BE2C (cell line): Measurements from ENCODE around the gene DHRS3.

ENCODE experiments used
- DNase-seq: peaks from one replicate; pipeline ENCODE4 v3.0.0-alpha.2; 2020
- H3K27me3 ChIP-seq: fragments of 250-450 bp; sonication (Bioruptor Pico); 2 replicates; pipeline ENCODE4 v1.5.1; 2020; ENCODE audit warnings: mild to moderate bottlenecking
- H3K36me3 ChIP-seq: fragments of 250-450 bp; sonication (Bioruptor Pico); 2 replicates; pipeline ENCODE4 v1.5.1; 2020; ENCODE audit warnings: mild to moderate bottlenecking
- H3K4me1 ChIP-seq: fragments of 250-450 bp; sonication (Bioruptor Pico); 2 replicates; pipeline ENCODE4 v1.5.1; 2020
- H3K4me3 ChIP-seq: 2 replicates; pipeline ENCODE4 v1.5.1; 2011; ENCODE audit warnings: low read depth, low read length
- H3K9me3 ChIP-seq: fragments of 250-450 bp; sonication (Bioruptor Pico); 2 replicates; pipeline ENCODE4 v1.5.1; 2020
- TF ChIP-seq, protein P1 (sequence below): IDR thresholded peaks from 2 replicates; pipeline ENCODE4 v1.5.1; 2012; ENCODE audit warnings: mild to moderate bottlenecking, low read depth, low read length

Gene DHRS3

DNA sequence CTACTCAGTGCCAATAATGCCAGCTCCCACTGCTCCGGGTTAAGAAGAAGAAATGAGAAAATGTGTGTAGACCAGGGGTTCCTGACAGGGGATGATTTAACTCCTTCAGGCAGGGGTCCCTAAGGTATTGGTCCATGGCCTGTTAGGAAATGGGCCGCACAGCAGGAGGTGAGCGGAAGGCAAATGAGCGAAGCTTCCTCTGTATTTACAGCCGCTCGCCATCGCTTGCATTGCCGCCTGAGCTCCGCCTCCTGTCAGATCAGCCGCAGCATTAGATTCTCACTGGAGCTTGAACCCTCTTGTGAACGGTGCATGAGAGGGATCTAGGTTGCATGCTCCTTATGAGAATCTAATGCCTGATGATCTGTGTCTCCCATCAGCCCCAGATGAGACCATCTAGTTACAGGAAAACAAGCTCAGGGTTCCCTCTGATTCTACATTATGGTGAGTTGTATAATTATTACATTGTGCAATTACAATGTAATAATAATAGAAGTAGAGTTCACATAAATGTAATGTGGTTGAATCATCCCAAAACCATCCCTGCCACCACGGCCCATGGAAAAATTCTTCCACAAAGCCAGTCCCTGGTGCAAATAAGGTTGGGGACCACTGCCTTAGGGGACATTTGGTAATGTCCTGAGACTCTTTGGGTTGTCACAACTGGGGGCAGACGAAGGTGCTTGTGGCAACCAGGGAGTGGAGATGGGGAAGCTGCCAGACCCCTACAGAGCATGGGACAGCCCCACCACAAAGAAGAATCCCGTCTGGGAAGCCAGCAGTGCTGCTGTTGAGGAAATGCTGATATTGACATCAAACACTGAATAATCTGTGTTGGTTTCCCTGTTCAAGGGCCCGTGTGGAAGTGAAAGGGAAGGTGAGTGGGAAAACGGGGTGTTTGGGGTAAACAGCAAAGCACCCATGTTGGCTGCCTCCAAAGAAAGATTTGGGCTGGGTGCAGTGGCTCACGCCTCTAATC lies 60.8 kb downstream of the DHRS3 start:
- Histone ChIP-seq H3K4me1 (no peaks in the 10 kb centered on the region), H3K9me3 (no peaks in the 10 kb centered on the region), H3K27me3 (no peaks in the 10 kb centered on the region), H3K4me3 (no peak overlapping the region), H3K36me3 (no peaks in the 10 kb centered on the region)
- TF ChIP-seq, protein P1, sequence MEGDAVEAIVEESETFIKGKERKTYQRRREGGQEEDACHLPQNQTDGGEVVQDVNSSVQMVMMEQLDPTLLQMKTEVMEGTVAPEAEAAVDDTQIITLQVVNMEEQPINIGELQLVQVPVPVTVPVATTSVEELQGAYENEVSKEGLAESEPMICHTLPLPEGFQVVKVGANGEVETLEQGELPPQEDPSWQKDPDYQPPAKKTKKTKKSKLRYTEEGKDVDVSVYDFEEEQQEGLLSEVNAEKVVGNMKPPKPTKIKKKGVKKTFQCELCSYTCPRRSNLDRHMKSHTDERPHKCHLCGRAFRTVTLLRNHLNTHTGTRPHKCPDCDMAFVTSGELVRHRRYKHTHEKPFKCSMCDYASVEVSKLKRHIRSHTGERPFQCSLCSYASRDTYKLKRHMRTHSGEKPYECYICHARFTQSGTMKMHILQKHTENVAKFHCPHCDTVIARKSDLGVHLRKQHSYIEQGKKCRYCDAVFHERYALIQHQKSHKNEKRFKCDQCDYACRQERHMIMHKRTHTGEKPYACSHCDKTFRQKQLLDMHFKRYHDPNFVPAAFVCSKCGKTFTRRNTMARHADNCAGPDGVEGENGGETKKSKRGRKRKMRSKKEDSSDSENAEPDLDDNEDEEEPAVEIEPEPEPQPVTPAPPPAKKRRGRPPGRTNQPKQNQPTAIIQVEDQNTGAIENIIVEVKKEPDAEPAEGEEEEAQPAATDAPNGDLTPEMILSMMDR = no peak
- DNase-seq = no peak

DNA sequence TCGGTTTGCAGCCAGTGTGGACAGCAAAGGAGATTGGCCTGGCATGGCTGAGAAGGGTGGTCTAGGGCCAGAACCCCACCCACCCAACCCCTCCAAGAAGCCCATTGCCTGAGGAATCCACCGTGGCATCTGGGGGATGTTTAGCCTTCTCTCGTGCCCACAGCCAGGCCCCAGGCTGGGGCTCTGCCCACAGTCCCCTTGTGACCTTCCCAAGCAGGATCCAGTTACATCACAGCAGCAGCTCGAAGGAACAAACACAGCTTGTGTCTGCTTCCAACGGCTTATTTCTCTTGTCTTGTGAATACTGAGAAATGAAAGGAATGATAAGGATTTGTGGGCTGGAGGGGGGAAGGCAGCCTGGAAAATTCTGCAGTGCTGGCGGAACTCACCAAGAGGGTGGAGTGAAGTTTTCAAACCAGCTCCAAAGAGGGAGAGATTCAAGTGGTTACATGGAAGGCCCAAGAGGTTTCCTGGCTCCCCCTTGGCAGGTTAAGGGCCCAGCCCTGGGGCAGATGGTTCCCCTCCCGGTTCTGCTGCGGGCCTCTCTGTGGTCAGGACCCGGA lies 61.6 kb downstream of the DHRS3 start:
- H3K9me3 ChIP-seq = no peaks in the 10 kb centered on the region
- no peaks in the 10 kb centered on the region for H3K27me3 ChIP-seq
- no peak for DNase-seq
- H3K4me1 ChIP-seq = no peaks in the 10 kb centered on the region
- TF ChIP-seq, protein P1 = no peak
- no peak overlapping the region for H3K4me3 ChIP-seq
- no peaks in the 10 kb centered on the region for H3K36me3 ChIP-seq

DNA sequence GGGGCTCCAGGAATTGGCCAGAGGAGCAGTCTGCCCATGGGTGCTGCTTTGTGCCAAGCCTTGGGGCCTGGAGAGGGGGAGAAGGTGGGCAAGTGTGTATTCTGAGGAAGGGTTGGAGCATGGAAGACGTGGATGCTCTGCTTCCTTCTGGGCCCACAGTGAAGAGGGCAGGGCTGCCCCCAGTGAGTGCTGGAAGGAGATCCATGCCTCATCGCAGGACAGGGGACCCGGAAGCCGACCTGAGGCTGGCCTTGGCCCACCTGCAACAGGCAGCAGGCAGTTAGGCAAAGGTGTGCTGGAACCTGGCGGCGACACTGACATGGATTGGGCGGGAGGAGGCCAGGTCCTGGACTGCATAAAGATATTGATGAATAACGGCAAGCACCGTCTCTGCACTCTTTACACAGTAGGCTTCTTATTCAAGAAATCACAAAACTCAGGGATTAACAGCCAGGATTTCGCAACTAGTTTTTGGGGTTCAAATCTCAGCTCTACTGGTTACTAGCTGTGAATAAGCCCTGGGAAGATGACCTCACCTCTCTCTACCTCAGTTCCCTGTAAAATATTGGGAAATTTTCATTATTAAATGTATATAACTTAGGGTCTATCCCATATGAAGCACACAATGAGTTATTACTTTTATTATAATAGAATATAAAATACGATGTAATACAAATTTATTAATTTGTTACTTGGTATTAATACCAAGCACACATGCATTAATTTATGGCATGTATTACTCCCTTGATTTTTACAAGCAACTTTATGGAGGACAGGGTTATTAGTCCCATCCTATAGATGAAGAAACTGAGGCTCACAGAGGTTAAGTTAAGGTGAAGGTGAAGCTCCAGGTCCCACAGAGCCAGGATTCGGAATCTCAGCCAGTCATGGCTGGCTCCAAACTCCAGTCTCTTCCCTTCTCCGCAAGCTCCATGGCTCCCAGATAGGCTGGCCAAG lies 62.3 kb downstream of the DHRS3 start:
- Histone ChIP-seq H3K27me3 (no peaks in the 10 kb centered on the region), H3K4me1 (no peaks in the 10 kb centered on the region), H3K9me3 (no peaks in the 10 kb centered on the region), H3K4me3 (no peak overlapping the region), H3K36me3 (no peaks in the 10 kb centered on the region)
- DNase-seq = no peak
- TF ChIP-seq, protein P1 = no peak

DNA sequence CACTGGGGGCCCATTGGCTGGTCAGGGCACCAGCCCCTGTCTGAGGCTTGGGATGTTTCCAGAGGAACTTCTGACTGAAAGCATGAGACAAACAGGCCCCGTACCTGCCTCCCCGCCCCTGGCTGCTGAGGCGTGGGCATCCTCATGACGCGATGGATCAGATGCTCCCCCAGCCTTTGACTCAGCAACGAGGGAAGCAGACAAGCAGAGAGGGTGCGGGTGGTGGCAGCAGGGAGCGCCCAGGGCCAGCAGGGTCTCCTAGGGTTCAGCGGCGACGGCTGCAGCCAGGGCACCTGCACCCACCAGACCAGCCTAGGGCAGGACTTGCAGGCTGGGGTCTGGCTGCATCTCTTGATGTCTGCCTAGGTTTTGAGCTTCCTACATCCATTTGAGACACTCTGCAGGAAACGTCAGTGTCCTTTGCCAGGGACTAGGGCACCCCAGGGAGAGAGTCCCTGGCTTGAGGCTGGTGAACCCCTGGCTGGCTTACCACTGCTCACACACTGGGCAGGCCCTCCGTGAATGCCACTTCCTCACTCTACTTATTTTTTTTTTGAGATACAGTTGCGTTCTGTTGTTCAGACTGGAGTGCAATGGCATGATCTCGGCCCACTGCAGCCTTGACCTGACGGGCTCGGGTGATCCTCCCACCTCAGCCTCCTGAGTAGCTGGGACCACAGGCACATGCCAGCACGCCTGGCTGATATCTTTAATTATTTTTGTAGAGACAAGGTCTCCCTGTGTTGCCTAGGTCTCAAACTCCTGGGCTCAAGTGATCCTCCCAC lies 63.3 kb downstream of the DHRS3 start:
- Histone ChIP-seq H3K9me3 (no peaks in the 10 kb centered on the region), H3K4me1 (no peaks in the 10 kb centered on the region), H3K27me3 (no peaks in the 10 kb centered on the region), H3K4me3 (no peak overlapping the region), H3K36me3 (no peaks in the 10 kb centered on the region)
- TF ChIP-seq, protein P1 = no peak
- no peak for DNase-seq

DNA sequence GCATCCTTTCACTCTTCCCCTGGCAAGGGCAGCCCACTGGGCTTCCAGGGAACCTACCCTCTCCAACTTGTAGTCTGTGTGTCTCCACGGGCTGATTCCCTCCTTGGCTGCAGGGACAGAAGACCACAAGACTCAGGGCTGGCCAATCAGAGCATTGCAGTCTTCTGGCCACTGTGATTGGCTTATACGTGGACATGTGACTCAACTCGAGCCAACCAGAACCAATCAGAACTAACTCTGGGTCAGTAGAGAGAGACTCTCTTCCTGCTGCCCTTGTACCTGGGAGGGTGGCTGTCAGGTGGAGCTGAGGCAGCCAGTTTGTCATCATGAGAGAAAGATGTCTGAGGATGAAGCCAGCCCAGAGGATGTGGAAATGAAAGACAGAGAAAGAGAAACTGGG lies 64.0 kb downstream of the DHRS3 start:
- no peaks in the 10 kb centered on the region for H3K27me3 ChIP-seq
- H3K4me3 ChIP-seq = no peak overlapping the region
- TF ChIP-seq, protein P1 = no peak
- no peaks in the 10 kb centered on the region for H3K9me3 ChIP-seq
- no peaks in the 10 kb centered on the region for H3K36me3 ChIP-seq
- no peak for DNase-seq
- H3K4me1 ChIP-seq = no peaks in the 10 kb centered on the region
